HEK293 (cell line): Measurements from ENCODE around the gene RNF225.
A peak's percentile ranks its signal among the peaks of the same experiment; 100 is the strongest.
"Not testable (repeated sequence)": the region's sequence is repeated elsewhere in the genome, so short reads cannot be mapped to it uniquely, and the experiment has no call there.

Experiments
- CTCF ChIA-PET: fragments of 350-600 bp; formaldehyde crosslinking; extraction: SDS; loops from one replicate; lab custom pipeline; 2021; ENCODE audit warnings: antibody characterized with exemption; lab: Yijun Ruan, JAX
- POLR2A ChIA-PET: fragments of 300-600 bp; formaldehyde crosslinking; extraction: SDS; loops from one replicate; lab custom pipeline; 2020; ENCODE audit warnings: antibody characterized with exemption, inconsistent platforms; lab: Yijun Ruan, JAX
- H3K27ac ChIP-seq: fragments of 200-500 bp; sonication (Bioruptor generic); 2 replicates; pipeline ENCODE4 v1.5.1; 2014; ENCODE audit warnings: low read depth, low read length, control low read depth, inconsistent platforms; ENCODE audit errors: extremely low read depth
- H3K36me3 ChIP-seq, 2 experiments: fragments of 200-500 bp in 1 of 2; sonication (Bioruptor generic) in 1 of 2; 1 replicate in 1 of 2; 2 replicates in 1 of 2; pipeline ENCODE4 v1.5.1; 2014 to 2017; ENCODE audit warnings: inconsistent platforms in 2 of 2, low read length in 2 of 2; ENCODE audit not compliant: control insufficient read depth in 2 of 2, insufficient read depth in 1 of 2
- H3K4me1 ChIP-seq: fragments of 200-500 bp; sonication (Bioruptor generic); 2 replicates; pipeline ENCODE4 v1.5.1; 2014; ENCODE audit warnings: mild to moderate bottlenecking, low read length, inconsistent platforms; ENCODE audit not compliant: control insufficient read depth, insufficient read depth
- H3K4me3 ChIP-seq: 2 replicates; pipeline ENCODE4 v1.5.1; 2011; ENCODE audit warnings: low read depth, mild to moderate bottlenecking, control low read depth, low read length, moderate library complexity
- H3K9me3 ChIP-seq: fragments of 200-500 bp; sonication (Bioruptor generic); 2 replicates; pipeline ENCODE4 v1.5.1; 2014; ENCODE audit warnings: low read depth, low read length, inconsistent platforms; ENCODE audit not compliant: control insufficient read depth, insufficient read depth
- GLI2 ChIP-seq: fragments of 450-650 bp; formaldehyde crosslinking; IDR thresholded peaks from 2 replicates; pipeline ENCODE4; 2017; ENCODE audit warnings: missing biosample characterization, missing genetic modification characterization, low read depth, borderline replicate concordance
- PRDM1 ChIP-seq: fragments of 450-650 bp; formaldehyde crosslinking; IDR thresholded peaks from 2 replicates; pipeline ENCODE4; 2016; ENCODE audit warnings: missing biosample characterization, missing genetic modification characterization
- RBAK ChIP-seq: fragments of 450-650 bp; formaldehyde crosslinking; IDR thresholded peaks from 2 replicates; pipeline ENCODE4 v1.5.1; 2016; ENCODE audit warnings: missing biosample characterization, missing genetic modification characterization
- SETDB1 ChIP-seq: IDR thresholded peaks from one replicate; pipeline ENCODE4 v1.6.1; 2017; ENCODE audit warnings: mild to moderate bottlenecking, low read length, moderate library complexity, mixed read lengths; ENCODE audit not compliant: insufficient read length
- TCF7L2 ChIP-seq: IDR thresholded peaks from 2 replicates; pipeline ENCODE4 v1.6.1; 2011; ENCODE audit warnings: low read depth, mild to moderate bottlenecking, inconsistent platforms, low read length, moderate library complexity, borderline replicate concordance
- ZBTB20 ChIP-seq: fragments of 450-650 bp; formaldehyde crosslinking; IDR thresholded peaks from 2 replicates; pipeline ENCODE4 v1.5.1; 2016; ENCODE audit warnings: missing biosample characterization, missing genetic modification characterization
- ZBTB7A ChIP-seq: fragments of 450-650 bp; formaldehyde crosslinking; IDR thresholded peaks from 2 replicates; pipeline ENCODE4 v1.5.1; 2016; ENCODE audit warnings: low read depth, missing biosample characterization, missing genetic modification characterization
- ZFP3 ChIP-seq: fragments of 450-650 bp; formaldehyde crosslinking; IDR thresholded peaks from 2 replicates; pipeline ENCODE4 v1.5.1; 2016; ENCODE audit warnings: low read depth, missing biosample characterization, missing genetic modification characterization
- ZNF157 ChIP-seq: fragments of 450-650 bp; formaldehyde crosslinking; IDR thresholded peaks from 2 replicates; pipeline ENCODE4 v1.5.1; 2016; ENCODE audit warnings: missing biosample characterization, missing genetic modification characterization
- ZNF19 ChIP-seq: fragments of 450-650 bp; formaldehyde crosslinking; IDR thresholded peaks from 2 replicates; pipeline ENCODE4; 2016; ENCODE audit warnings: missing biosample characterization, missing genetic modification characterization, low read depth
- ZNF2 ChIP-seq: fragments of 450-650 bp; formaldehyde crosslinking; IDR thresholded peaks from 2 replicates; pipeline ENCODE4 v1.5.1; 2016; ENCODE audit warnings: missing biosample characterization, missing genetic modification characterization
- ZNF211 ChIP-seq: fragments of 450-650 bp; formaldehyde crosslinking; IDR thresholded peaks from 2 replicates; pipeline ENCODE4 v1.5.1; 2016; ENCODE audit warnings: low read depth, missing biosample characterization, missing genetic modification characterization
- ZNF26 ChIP-seq: fragments of 450-650 bp; formaldehyde crosslinking; IDR thresholded peaks from 2 replicates; pipeline ENCODE4 v1.5.1; 2016; ENCODE audit warnings: missing biosample characterization, missing genetic modification characterization
- ZNF274 ChIP-seq, 2 experiments: fragments of 200-500 bp in 1 of 2; fragments of 450-650 bp in 1 of 2; sonication (Bioruptor generic) in 1 of 2; formaldehyde crosslinking in 1 of 2; IDR thresholded peaks; 2 replicates each; pipeline versions ENCODE4 v1.5.1 to v1.6.1; 2014 to 2016; ENCODE audit warnings: borderline replicate concordance in 1 of 2, inconsistent platforms in 1 of 2, low read length in 1 of 2, missing biosample characterization in 1 of 2, missing genetic modification characterization in 1 of 2
- ZNF324 ChIP-seq: fragments of 450-650 bp; formaldehyde crosslinking; IDR thresholded peaks from 2 replicates; pipeline ENCODE4 v1.5.1; 2016; ENCODE audit warnings: missing biosample characterization, missing genetic modification characterization
- ZNF37A ChIP-seq: fragments of 450-650 bp; IDR thresholded peaks from 2 replicates; pipeline ENCODE4 v1.5.1; 2018; ENCODE audit warnings: missing biosample characterization, missing genetic modification characterization
- ZNF394 ChIP-seq: fragments of 450-650 bp; formaldehyde crosslinking; IDR thresholded peaks from 2 replicates; pipeline ENCODE4 v1.5.1; 2016; ENCODE audit warnings: missing biosample characterization, missing genetic modification characterization, mild to moderate bottlenecking, moderate library complexity, borderline replicate concordance
- ZNF473 ChIP-seq: fragments of 450-650 bp; formaldehyde crosslinking; IDR thresholded peaks from 2 replicates; pipeline ENCODE4 v1.5.1; 2017; ENCODE audit warnings: missing biosample characterization, missing genetic modification characterization
- ZNF514 ChIP-seq: fragments of 450-650 bp; formaldehyde crosslinking; IDR thresholded peaks from 2 replicates; pipeline ENCODE4 v1.5.1; 2016; ENCODE audit warnings: missing biosample characterization, missing genetic modification characterization
- ZNF548 ChIP-seq: fragments of 450-650 bp; formaldehyde crosslinking; IDR thresholded peaks from 2 replicates; pipeline ENCODE4 v1.5.1; 2016; ENCODE audit warnings: missing biosample characterization, missing genetic modification characterization
- ZNF555 ChIP-seq: fragments of 450-650 bp; formaldehyde crosslinking; conservative IDR thresholded peaks from 2 replicates; pipeline ENCODE4 v1.5.1; 2017; ENCODE audit warnings: missing biosample characterization, mild to moderate bottlenecking, missing genetic modification characterization, inconsistent platforms
- ZNF600 ChIP-seq: fragments of 450-650 bp; formaldehyde crosslinking; IDR thresholded peaks from 2 replicates; pipeline ENCODE4 v1.5.1; 2016; ENCODE audit warnings: missing biosample characterization, missing genetic modification characterization
- ZNF791 ChIP-seq: fragments of 450-650 bp; formaldehyde crosslinking; IDR thresholded peaks from 2 replicates; pipeline ENCODE4 v1.5.1; 2016; ENCODE audit warnings: missing biosample characterization, missing genetic modification characterization
- ZSCAN23 ChIP-seq: fragments of 450-650 bp; formaldehyde crosslinking; IDR thresholded peaks from 2 replicates; pipeline ENCODE4 v1.5.1; 2016; ENCODE audit warnings: missing biosample characterization, missing genetic modification characterization

RNF225 gene

GRCh38 chr19:58439576-58440554 is 44.4 kb downstream of the RNF225 start, which contains the start of gene ZNF132:
Gene ZNF132, minus strand, starts transcription at chr19:58440153. Its CDS starts 332 bp downstream, at chr19:58439821.
- no peaks in the 10 kb centered on the region for H3K4me1 ChIP-seq
- H3K4me3 ChIP-seq: peak within 1 kb of the TSS; percentile 5; the same call in 1 of the 2 replicates
- H3K9me3 ChIP-seq: no peaks in the 10 kb centered on the region; the same call in 1 of the 2 replicates
- CTCF ChIA-PET: interaction anchor here (0.7 kb wide), 1 partner anchor 29 kb away, joined by 3 read pairs; no protein-coding TSS in a partner anchor
- H3K27ac ChIP-seq: no peak within 1 kb of the TSS
- H3K36me3 ChIP-seq: no peaks in the 10 kb centered on the region
- POLR2A ChIA-PET: no interaction called here
- no peak for TF ChIP-seq ZNF37A (tag by site-specific recombination)
- no peak for TF ChIP-seq TCF7L2
- no peak for TF ChIP-seq ZNF548 (tag by site-specific recombination)
- no peak for TF ChIP-seq ZBTB7A
- no peak for TF ChIP-seq GLI2 (tag by site-specific recombination)
- no peak for TF ChIP-seq ZNF473
- no peak for TF ChIP-seq ZNF157 (tag by site-specific recombination)
- TF ChIP-seq RBAK (tag by site-specific recombination): no peak
- no peak for TF ChIP-seq ZNF274 (IDR thresholded peaks at IDR 0.05; ENCODE audit: low read length)
- TF ChIP-seq ZNF274 (tag by site-specific recombination; IDR thresholded peaks at IDR 0.05; ENCODE audit: borderline replicate concordance): no peak
- TF ChIP-seq ZFP3: no peak
- TF ChIP-seq ZNF211 (tag by site-specific recombination): no peak
- TF ChIP-seq ZNF394 (tag by site-specific recombination): no peak
- TF ChIP-seq SETDB1: no peak
- TF ChIP-seq ZNF26 (tag by site-specific recombination): no peak
- no peak for TF ChIP-seq ZNF514 (tag by site-specific recombination)
- TF ChIP-seq ZNF324: no peak
- TF ChIP-seq PRDM1 (tag by site-specific recombination): no peak
- no peak for TF ChIP-seq ZSCAN23 (tag by site-specific recombination)
- no peak for TF ChIP-seq ZNF19 (tag by site-specific recombination)
- TF ChIP-seq ZNF2 (tag by site-specific recombination): no peak

- Histone ChIP-seq H3K4me3 (no peak overlapping the region), H3K9me3 (no peaks in the 10 kb centered on the region; the same call in 1 of the 2 replicates), H3K27ac (no peak overlapping the region), H3K36me3 (no peaks in the 10 kb centered on the region), H3K4me1 (no peaks in the 10 kb centered on the region)
- POLR2A ChIA-PET: no interaction called here
- TF ChIP-seq ZNF791 (tag by site-specific recombination) (no peak), ZNF555 (tag by site-specific recombination) (no peak), ZBTB20 (tag by site-specific recombination) (no peak), ZNF600 (tag by site-specific recombination) (no peak)
- CTCF ChIA-PET: no interaction called here
Observed at GRCh38 chr19:58440556-58440955, 45.1 kb downstream of the RNF225 start.

- not testable (repeated sequence) for H3K4me1 ChIP-seq, H3K36me3 ChIP-seq, H3K27ac ChIP-seq, H3K4me3 ChIP-seq, H3K9me3 ChIP-seq
- ChIA-PET CTCF (interaction anchor here (0.6 kb wide), 1 partner anchor 1832 kb away, joined by 3 read pairs; no protein-coding TSS in a partner anchor), POLR2A (interaction anchor here (0.8 to 1.2 kb wide), 3 partner anchors 8 to 146 kb away, joined by 3 read pairs; partner anchors contain the start of genes ZNF324B and ZNF497)
Observed at GRCh38 chr19:58442986-58443385, 47.5 kb downstream of the RNF225 start.
